ENCODE measurements around the gene CCR5.

DNA sequence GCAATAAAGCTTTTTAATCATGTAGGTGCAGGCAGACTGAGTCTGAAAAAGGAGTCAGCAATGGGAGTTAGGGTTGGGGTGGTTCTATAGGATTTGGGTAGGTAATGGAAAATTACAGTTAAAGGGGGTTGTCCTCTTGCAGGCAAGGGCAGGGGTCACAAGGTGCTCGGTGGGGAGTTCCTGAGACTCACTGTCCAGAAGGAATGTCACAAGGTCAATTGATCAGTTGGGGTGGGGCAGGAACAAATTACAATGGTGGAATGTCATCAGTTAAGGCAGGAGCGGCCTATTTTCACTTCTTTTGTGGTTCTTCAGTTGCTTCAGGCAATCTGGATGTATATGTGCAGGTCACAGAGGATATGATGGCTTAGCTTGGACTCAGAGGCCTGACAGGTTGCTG lies 22.3 kb downstream of the CCR5 start:
- TF ChIP-seq POLR2A (IDR thresholded peaks at IDR 0.05) (no peak), CTCF (IDR thresholded peaks at IDR 0.05) (no peak)
